GM12878 (cell line): ENCODE data around the gene TEX54. TPM values are rescaled to one million over a fixed set of nuclear protein-coding genes. Genes with fewer than 3 reads are reported as not detected.
A peak's percentile ranks its signal among the peaks of the same experiment; 100 is the strongest.

Experiments
- ASH2L ChIP-seq: fragments of 300-600, 200-600 bp; sonication (generic); IDR thresholded peaks from 2 replicates; pipeline ENCODE4 v1.6.1; 2017; ENCODE audit warnings: low read depth, mild to moderate bottlenecking, borderline replicate concordance
- GATAD2B ChIP-seq: fragments of 450-650 bp; conservative IDR thresholded peaks from 2 replicates; pipeline ENCODE4 v1.6.1; 2017; ENCODE audit warnings: low read depth, mild to moderate bottlenecking, moderate library complexity
- HDAC6 ChIP-seq: fragments of 200-600 bp; sonication (generic); IDR thresholded peaks from one replicate; pipeline ENCODE4 v1.8.0; 2017; ENCODE audit warnings: antibody characterized with exemption; ENCODE audit not compliant: unreplicated experiment
- polyA plus RNA-seq, 11 experiments: library from polyadenylated mRNA; depleted of rRNA in 4 of 11; unstranded in 6 of 11; stranded (reverse) in 5 of 11; fragments of >200 nt; fragmentation: Nextera tagmentation in 4 of 11; fragmentation: Illumina TruSeq in 1 of 11; extraction: Ambion mirVana in 4 of 11; extraction: Trizol in 1 of 11; gene quantifications; 1 replicate in 1 of 11; 2 replicates in 10 of 11; pipeline versions ENCODE4 v1.2.1 to v1.2.3, GENCODE V29; 2011 to 2016; ENCODE audit warnings: inconsistent platforms in 2 of 11, missing spikeins in 2 of 11, low read depth in 1 of 11
- total RNA-seq, 4 experiments: library from RNA; depleted of rRNA in 3 of 4; stranded (reverse); fragments of >200 nt in 3 of 4; fragmentation: Illumina TruSeq in 1 of 4; extraction: Trizol in 1 of 4; gene quantifications; 2 replicates each; pipeline versions ENCODE4 v1.2.1 to v1.2.3, GENCODE V29; 2013 to 2021
- TF ChIP-seq, protein P1 (sequence below): IDR thresholded peaks from 2 replicates; pipeline ENCODE4 v1.6.1; 2012; ENCODE audit warnings: improper control_type of control experiment, low read depth, low read length; ENCODE audit not compliant: insufficient replicate concordance

TEX54 gene
- total and polyA plus RNA-seq, 10 of the 15 experiments (the other 5 are each of a cell fraction or from before 2014, with no cell fraction given): 0.38 to 0.68 (median 0.51) TPM; not detected in 7

DNA sequence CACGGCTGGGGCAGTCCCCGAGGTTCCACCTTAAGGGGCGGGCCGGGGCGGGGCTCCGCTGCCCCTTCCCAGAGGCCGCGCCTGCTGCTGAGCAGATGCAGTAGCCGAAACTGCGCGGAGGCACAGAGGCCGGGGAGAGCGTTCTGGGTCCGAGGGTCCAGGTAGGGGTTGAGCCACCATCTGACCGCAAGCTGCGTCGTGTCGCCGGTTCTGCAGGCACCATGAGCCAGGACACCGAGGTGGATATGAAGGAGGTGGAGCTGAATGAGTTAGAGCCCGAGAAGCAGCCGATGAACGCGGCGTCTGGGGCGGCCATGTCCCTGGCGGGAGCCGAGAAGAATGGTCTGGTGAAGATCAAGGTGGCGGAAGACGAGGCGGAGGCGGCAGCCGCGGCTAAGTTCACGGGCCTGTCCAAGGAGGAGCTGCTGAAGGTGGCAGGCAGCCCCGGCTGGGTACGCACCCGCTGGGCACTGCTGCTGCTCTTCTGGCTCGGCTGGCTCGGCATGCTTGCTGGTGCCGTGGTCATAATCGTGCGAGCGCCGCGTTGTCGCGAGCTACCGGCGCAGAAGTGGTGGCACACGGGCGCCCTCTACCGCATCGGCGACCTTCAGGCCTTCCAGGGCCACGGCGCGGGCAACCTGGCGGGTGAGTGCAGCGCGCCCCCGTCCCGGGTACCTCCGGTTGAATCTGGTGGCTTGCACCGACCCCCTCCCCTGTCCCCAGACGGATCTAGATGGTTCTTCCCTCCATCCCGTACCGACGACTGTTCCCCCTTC is 48.4 kb upstream of the TEX54 start, which contains the start of gene SLC3A2 (continued):
- TF ChIP-seq, protein P1, sequence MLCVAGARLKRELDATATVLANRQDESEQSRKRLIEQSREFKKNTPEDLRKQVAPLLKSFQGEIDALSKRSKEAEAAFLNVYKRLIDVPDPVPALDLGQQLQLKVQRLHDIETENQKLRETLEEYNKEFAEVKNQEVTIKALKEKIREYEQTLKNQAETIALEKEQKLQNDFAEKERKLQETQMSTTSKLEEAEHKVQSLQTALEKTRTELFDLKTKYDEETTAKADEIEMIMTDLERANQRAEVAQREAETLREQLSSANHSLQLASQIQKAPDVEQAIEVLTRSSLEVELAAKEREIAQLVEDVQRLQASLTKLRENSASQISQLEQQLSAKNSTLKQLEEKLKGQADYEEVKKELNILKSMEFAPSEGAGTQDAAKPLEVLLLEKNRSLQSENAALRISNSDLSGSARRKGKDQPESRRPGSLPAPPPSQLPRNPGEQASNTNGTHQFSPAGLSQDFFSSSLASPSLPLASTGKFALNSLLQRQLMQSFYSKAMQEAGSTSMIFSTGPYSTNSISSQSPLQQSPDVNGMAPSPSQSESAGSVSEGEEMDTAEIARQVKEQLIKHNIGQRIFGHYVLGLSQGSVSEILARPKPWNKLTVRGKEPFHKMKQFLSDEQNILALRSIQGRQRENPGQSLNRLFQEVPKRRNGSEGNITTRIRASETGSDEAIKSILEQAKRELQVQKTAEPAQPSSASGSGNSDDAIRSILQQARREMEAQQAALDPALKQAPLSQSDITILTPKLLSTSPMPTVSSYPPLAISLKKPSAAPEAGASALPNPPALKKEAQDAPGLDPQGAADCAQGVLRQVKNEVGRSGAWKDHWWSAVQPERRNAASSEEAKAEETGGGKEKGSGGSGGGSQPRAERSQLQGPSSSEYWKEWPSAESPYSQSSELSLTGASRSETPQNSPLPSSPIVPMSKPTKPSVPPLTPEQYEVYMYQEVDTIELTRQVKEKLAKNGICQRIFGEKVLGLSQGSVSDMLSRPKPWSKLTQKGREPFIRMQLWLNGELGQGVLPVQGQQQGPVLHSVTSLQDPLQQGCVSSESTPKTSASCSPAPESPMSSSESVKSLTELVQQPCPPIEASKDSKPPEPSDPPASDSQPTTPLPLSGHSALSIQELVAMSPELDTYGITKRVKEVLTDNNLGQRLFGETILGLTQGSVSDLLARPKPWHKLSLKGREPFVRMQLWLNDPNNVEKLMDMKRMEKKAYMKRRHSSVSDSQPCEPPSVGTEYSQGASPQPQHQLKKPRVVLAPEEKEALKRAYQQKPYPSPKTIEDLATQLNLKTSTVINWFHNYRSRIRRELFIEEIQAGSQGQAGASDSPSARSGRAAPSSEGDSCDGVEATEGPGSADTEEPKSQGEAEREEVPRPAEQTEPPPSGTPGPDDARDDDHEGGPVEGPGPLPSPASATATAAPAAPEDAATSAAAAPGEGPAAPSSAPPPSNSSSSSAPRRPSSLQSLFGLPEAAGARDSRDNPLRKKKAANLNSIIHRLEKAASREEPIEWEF: no peak
- TF ChIP-seq ASH2L: 0 out of 2 replicates have a peak, but pooled peaks have one; percentile 27
- peak; percentile 88 for TF ChIP-seq GATAD2B
- TF ChIP-seq HDAC6: peak; percentile 45
- TF ChIP-seq, all 136 proteins: peak for 53
